Endothelial cell of umbilical vein (primary cell): ENCODE data around the gene RAB4A.

ENCODE experiments used
- EZH2 ChIP-seq: IDR thresholded peaks from 2 replicates; pipeline ENCODE4 v1.6.1; 2012; ENCODE audit warnings: borderline replicate concordance, low read depth, mild to moderate bottlenecking, moderate library complexity, low read length, inconsistent platforms; ENCODE audit not compliant: severe bottlenecking
- FOS ChIP-seq: IDR thresholded peaks from 2 replicates; pipeline ENCODE4 v1.6.1; 2011; ENCODE audit warnings: mild to moderate bottlenecking, low read length, moderate library complexity, borderline replicate concordance; ENCODE audit not compliant: insufficient read depth
- GATA2 ChIP-seq: IDR thresholded peaks from 2 replicates; pipeline ENCODE4 v1.7.0; 2011; ENCODE audit warnings: low read depth, mild to moderate bottlenecking, moderate library complexity, mixed read lengths, low read length; ENCODE audit not compliant: insufficient read length, insufficient read depth
- JUN ChIP-seq: IDR thresholded peaks from 2 replicates; pipeline ENCODE4 v1.6.1; 2011; ENCODE audit warnings: borderline replicate concordance, low read depth; ENCODE audit not compliant: insufficient read length, insufficient read depth
- MYC ChIP-seq: IDR thresholded peaks from one replicate; pipeline ENCODE4 v1.6.1; 2011; ENCODE audit warnings: mild to moderate bottlenecking, low read depth, low read length
- POLR2A ChIP-seq: IDR thresholded peaks from 2 replicates; pipeline ENCODE4 v1.6.1; 2012; ENCODE audit warnings: low read depth, mild to moderate bottlenecking, control low read depth, low read length
- POLR2AphosphoS5 ChIP-seq: IDR thresholded peaks from 2 replicates; pipeline ENCODE4 v1.6.1; 2012; ENCODE audit warnings: low read depth, mild to moderate bottlenecking, control low read depth, low read length, moderate library complexity; ENCODE audit not compliant: insufficient read depth
- TF ChIP-seq, protein P1 (sequence below), 2 donors: IDR thresholded peaks; 1 replicate in 1 of 2; 2 replicates in 1 of 2; pipeline ENCODE4 v1.5.1; 2011; ENCODE audit warnings: low read length in 2 of 2, mild to moderate bottlenecking in 2 of 2, moderate library complexity in 2 of 2, control low read depth in 1 of 2, inconsistent platforms in 1 of 2, low read depth in 1 of 2; ENCODE audit not compliant: insufficient read depth in 1 of 2; ENCODE audit errors: extremely low read depth in 1 of 2
- TF ChIP-seq, protein P2 (sequence below): IDR thresholded peaks from 2 replicates; pipeline ENCODE4 v1.6.1; 2011; ENCODE audit not compliant: insufficient read depth, insufficient read length

DNA sequence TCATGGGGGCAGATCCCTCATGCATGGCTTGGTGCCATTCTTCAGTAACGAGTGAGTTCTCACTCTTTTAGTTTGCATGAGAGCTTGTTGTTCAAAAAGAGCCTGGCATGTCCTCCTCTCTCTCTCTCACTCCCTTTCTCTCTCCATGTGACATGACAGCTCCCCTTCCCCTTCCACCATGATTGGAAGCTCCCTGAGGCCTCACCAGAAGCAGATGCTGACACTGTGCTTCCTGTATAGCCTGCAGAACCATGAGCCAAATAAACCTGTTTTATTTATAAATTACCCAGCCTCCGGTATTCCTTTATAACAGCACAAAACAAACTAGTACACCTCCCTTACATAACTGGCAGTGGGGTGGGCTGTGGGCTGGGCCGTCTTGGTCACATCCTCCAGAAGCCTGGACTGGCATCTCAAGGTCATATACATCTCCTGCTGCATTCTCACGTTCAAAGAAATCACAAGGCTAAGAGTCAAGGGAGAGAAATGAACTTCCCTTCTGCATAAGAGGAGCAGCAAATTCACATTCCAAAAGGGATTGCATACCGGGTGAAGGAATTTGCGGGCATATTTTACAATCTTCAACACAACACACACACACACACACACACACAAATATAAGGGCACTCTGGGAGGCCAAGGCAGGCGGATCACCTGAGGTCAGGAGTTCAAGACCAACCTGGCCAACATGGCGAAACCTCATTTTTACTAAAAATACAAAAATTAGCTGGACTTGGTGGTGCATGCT is 74.2 kb downstream of the RAB4A start:
- TF ChIP-seq, protein P1, sequence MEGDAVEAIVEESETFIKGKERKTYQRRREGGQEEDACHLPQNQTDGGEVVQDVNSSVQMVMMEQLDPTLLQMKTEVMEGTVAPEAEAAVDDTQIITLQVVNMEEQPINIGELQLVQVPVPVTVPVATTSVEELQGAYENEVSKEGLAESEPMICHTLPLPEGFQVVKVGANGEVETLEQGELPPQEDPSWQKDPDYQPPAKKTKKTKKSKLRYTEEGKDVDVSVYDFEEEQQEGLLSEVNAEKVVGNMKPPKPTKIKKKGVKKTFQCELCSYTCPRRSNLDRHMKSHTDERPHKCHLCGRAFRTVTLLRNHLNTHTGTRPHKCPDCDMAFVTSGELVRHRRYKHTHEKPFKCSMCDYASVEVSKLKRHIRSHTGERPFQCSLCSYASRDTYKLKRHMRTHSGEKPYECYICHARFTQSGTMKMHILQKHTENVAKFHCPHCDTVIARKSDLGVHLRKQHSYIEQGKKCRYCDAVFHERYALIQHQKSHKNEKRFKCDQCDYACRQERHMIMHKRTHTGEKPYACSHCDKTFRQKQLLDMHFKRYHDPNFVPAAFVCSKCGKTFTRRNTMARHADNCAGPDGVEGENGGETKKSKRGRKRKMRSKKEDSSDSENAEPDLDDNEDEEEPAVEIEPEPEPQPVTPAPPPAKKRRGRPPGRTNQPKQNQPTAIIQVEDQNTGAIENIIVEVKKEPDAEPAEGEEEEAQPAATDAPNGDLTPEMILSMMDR (IDR thresholded peaks at IDR 0.05; ENCODE audit: extremely low read depth in 1 of 2, insufficient read depth in 1 of 2, low read depth in 1 of 2, low read length in 2 of 2), result no peak
- TF ChIP-seq POLR2AphosphoS5 (no peak), MYC (no peak), POLR2A (no peak), EZH2 (no peak), GATA2 (no peak), FOS (no peak), JUN (no peak)
- TF ChIP-seq, protein P2, sequence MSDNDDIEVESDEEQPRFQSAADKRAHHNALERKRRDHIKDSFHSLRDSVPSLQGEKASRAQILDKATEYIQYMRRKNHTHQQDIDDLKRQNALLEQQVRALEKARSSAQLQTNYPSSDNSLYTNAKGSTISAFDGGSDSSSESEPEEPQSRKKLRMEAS, result no peak
